ENCODE data around the gene CACYBP.

- TF ChIP-seq, protein P1, sequence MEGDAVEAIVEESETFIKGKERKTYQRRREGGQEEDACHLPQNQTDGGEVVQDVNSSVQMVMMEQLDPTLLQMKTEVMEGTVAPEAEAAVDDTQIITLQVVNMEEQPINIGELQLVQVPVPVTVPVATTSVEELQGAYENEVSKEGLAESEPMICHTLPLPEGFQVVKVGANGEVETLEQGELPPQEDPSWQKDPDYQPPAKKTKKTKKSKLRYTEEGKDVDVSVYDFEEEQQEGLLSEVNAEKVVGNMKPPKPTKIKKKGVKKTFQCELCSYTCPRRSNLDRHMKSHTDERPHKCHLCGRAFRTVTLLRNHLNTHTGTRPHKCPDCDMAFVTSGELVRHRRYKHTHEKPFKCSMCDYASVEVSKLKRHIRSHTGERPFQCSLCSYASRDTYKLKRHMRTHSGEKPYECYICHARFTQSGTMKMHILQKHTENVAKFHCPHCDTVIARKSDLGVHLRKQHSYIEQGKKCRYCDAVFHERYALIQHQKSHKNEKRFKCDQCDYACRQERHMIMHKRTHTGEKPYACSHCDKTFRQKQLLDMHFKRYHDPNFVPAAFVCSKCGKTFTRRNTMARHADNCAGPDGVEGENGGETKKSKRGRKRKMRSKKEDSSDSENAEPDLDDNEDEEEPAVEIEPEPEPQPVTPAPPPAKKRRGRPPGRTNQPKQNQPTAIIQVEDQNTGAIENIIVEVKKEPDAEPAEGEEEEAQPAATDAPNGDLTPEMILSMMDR (IDR thresholded peaks at IDR 0.05 in 2 of 3, conservative IDR thresholded peaks at IDR 0.05 in 1 of 3; ENCODE audit: borderline replicate concordance in 1 of 3, insufficient read depth in 1 of 3, low read depth in 2 of 3, low read length in 2 of 3): no peak
- TF ChIP-seq POLR2A (IDR thresholded peaks at IDR 0.05; ENCODE audit: borderline replicate concordance, extremely low read depth, insufficient read depth, insufficient read length) (no peak), FOSL1 (IDR thresholded peaks at IDR 0.05; ENCODE audit: low read depth) (no peak), CEBPB (IDR thresholded peaks at IDR 0.05; ENCODE audit: low read depth) (no peak)
These were observed 34.2 kb downstream of the CACYBP start for GRCh38 chr1:175033953-175034352.
